OCI-LY7 (cell line): ENCODE data around the gene NLRP9. TPM values are rescaled to one million over a fixed set of nuclear protein-coding genes. Genes with fewer than 3 reads are reported as not detected.

Experiments used
- BruUV-seq: library from RNA; stranded (reverse); fragments of 400-500 nt; replicated peaks from 2 replicates; lab custom pipeline; 2021; lab: Mats Ljungman, UMichigan
- CTCF ChIA-PET: fragments of 300-600 bp; sonication (Branson Sonifier 250); formaldehyde crosslinking; loops from one replicate; lab custom pipeline; 2022; ENCODE audit warnings: antibody characterized with exemption; ENCODE audit not compliant: unreplicated experiment; lab: Charles Lee
- POLR2A ChIA-PET: fragments of 300-600 bp; sonication (Branson Sonifier 250); formaldehyde crosslinking; loops from one replicate; lab custom pipeline; 2022; ENCODE audit warnings: antibody characterized with exemption; lab: Charles Lee
- DNase-seq: peaks from one replicate; pipeline ENCODE4 v3.0.0-alpha.2; 2015; ENCODE audit warnings: low spot score
- H2AFZ ChIP-seq: fragments of 200-600 bp; sonication (generic), shearing (Covaris generic); 2 replicates; pipeline ENCODE4 v1.6.1; 2014; ENCODE audit warnings: mild to moderate bottlenecking, antibody characterized with exemption, low read length, moderate library complexity
- H3K27ac ChIP-seq: fragments of 200-600 bp; sonication (generic); 2 replicates; pipeline ENCODE4 v1.5.1; 2014; ENCODE audit warnings: mixed run types, low read depth, mild to moderate bottlenecking, moderate library complexity, low read length, inconsistent platforms; ENCODE audit not compliant: poor library complexity, severe bottlenecking
- H3K36me3 ChIP-seq: fragments of 200-600 bp; sonication (generic); 2 replicates; pipeline ENCODE4 v1.6.1; 2014; ENCODE audit warnings: mild to moderate bottlenecking, antibody characterized with exemption, low read length, moderate library complexity, mixed read lengths; ENCODE audit not compliant: insufficient read depth
- H3K4me1 ChIP-seq: fragments of 200-600 bp; sonication (generic); 2 replicates; pipeline ENCODE4 v1.5.1; 2014; ENCODE audit warnings: mild to moderate bottlenecking, low read length; ENCODE audit not compliant: insufficient read depth, poor library complexity, severe bottlenecking
- H3K4me2 ChIP-seq: fragments of 200-600 bp; sonication (generic); 2 replicates; pipeline ENCODE4 v1.6.1; 2014; ENCODE audit warnings: mild to moderate bottlenecking, low read length
- H3K4me3 ChIP-seq: fragments of 200-600 bp; sonication (generic); 2 replicates; pipeline ENCODE4 v1.5.1; 2014; ENCODE audit warnings: mild to moderate bottlenecking, low read depth, low read length; ENCODE audit not compliant: poor library complexity, severe bottlenecking
- H3K79me2 ChIP-seq: fragments of 200-600 bp; sonication (generic); 2 replicates; pipeline ENCODE4 v1.6.1; 2016; ENCODE audit warnings: low read depth, mild to moderate bottlenecking, low read length, moderate library complexity, mixed read lengths; ENCODE audit not compliant: insufficient read depth
- H3K9me2 ChIP-seq: fragments of 200-600 bp; sonication (generic); 2 replicates; pipeline ENCODE4 v1.6.1; 2016; ENCODE audit warnings: mild to moderate bottlenecking, low read length, mixed read lengths; ENCODE audit not compliant: insufficient read depth
- H3K9me3 ChIP-seq: fragments of 200-600 bp; sonication (generic); 2 replicates; pipeline ENCODE4 v1.6.1; 2014; ENCODE audit warnings: mild to moderate bottlenecking, mixed run types, low read length, mixed read lengths
- H4K20me1 ChIP-seq: fragments of 200-600 bp; sonication (generic); 2 replicates; pipeline ENCODE4 v1.6.1; 2014; ENCODE audit warnings: mild to moderate bottlenecking, antibody characterized with exemption, low read length, moderate library complexity, mixed read lengths; ENCODE audit not compliant: insufficient read depth
- CTCF ChIP-seq: fragments of 200-600 bp; sonication (generic); conservative IDR thresholded peaks from 2 replicates; pipeline ENCODE4 v1.5.1; 2014; ENCODE audit warnings: mild to moderate bottlenecking, antibody characterized with exemption, low read length, moderate library complexity, mixed read lengths
- EZH2phosphoT487 ChIP-seq: fragments of 200-600 bp; sonication (generic); IDR thresholded peaks from 2 replicates; pipeline ENCODE4 v1.6.1; 2018; ENCODE audit warnings: low read depth, borderline replicate concordance, mild to moderate bottlenecking, mixed run types, antibody characterized with exemption, low read length, moderate library complexity, mixed read lengths
- intact Hi-C: fragments of 100-400 bp; cut with micrococcal nuclease; formaldehyde crosslinking; loops from one replicate; pipeline ENCODE4 v1.10.0; 2022; ENCODE audit not compliant: unreplicated experiment
- total RNA-seq, 2 experiments: library from RNA; depleted of rRNA in 1 of 2; stranded (reverse); fragments of >200 nt in 1 of 2; shearing (Covaris generic) in 1 of 2; gene quantifications; 2 replicates each; pipeline ENCODE4 v1.2.3, GENCODE V29; 2014 to 2022

NLRP9 gene
- total RNA-seq, 2 experiments from 2014 or later, result not detected

GRCh38 chr19:55675661-55676354, 62.4 kb downstream of the NLRP9 start:
- Histone ChIP-seq H3K4me3 (peak overlapping the region; percentile 95), H2AFZ (no peak overlapping the region), H3K9me2 (no peaks in the 10 kb centered on the region), H4K20me1 (no peaks in the 10 kb centered on the region; the same call in 1 of the 2 replicates), H3K4me1 (peaks cover 57% of the 10 kb centered on the region), H3K36me3 (peaks cover 86% of the 10 kb centered on the region), H3K4me2 (peak overlapping the region; percentile 92), H3K9me3 (no peaks in the 10 kb centered on the region), H3K27ac (peak overlapping the region; percentile 97), H3K79me2 (peaks cover 80% of the 10 kb centered on the region)
- CTCF ChIA-PET, result no interaction called here
- BruUV-seq, result no TSS peak
- POLR2A ChIA-PET, result no interaction called here
- intact Hi-C loops, result loop anchor here (5.0 kb wide), 2 partner anchors 131 to 156 kb away; partner anchors contain the start of gene NLRP11
- DNase-seq, result peak; percentile 28
- TF ChIP-seq EZH2phosphoT487 (no peak), CTCF (no peak)

GRCh38 chr19:55674841-55675660, 63.2 kb downstream of the NLRP9 start, which contains the start of gene EPN1:
EPN1 (plus strand) TSS chr19:55675226; CDS start chr19:55678628, 3,402 bp downstream.
- TF ChIP-seq CTCF (no peak), EZH2phosphoT487 (no peak)
- Histone ChIP-seq H3K4me1 (peaks cover 52% of the 10 kb centered on the region), H3K4me3 (peak within 1 kb of the TSS; percentile 95), H3K9me3 (no peaks in the 10 kb centered on the region), H4K20me1 (no peaks in the 10 kb centered on the region; the same call in 1 of the 2 replicates), H2AFZ (no peak within 1 kb of the TSS), H3K27ac (peak within 1 kb of the TSS; percentile 97), H3K4me2 (peak within 1 kb of the TSS; percentile 92), H3K79me2 (peaks cover 72% of the 10 kb centered on the region), H3K36me3 (peaks cover 86% of the 10 kb centered on the region), H3K9me2 (no peaks in the 10 kb centered on the region)
- intact Hi-C loops, result loop anchor here (5.0 kb wide), 2 partner anchors 132 to 157 kb away; partner anchors contain the start of gene NLRP11
- DNase-seq, result peak; percentile 98
- ChIA-PET POLR2A (no interaction called here), CTCF (no interaction called here)
- BruUV-seq, result no TSS peak
